COR-L47 (cell line): ENCODE results near the gene ITGB5.
"Not testable (repeated sequence)": the region's sequence is repeated elsewhere in the genome, so short reads cannot be mapped to it uniquely, and the experiment has no call there.

Experiments
- DNase-seq: peaks from one replicate; lab custom pipeline; 2025; lab: John Stamatoyannopoulos, UW

The ITGB5 gene

DNA sequence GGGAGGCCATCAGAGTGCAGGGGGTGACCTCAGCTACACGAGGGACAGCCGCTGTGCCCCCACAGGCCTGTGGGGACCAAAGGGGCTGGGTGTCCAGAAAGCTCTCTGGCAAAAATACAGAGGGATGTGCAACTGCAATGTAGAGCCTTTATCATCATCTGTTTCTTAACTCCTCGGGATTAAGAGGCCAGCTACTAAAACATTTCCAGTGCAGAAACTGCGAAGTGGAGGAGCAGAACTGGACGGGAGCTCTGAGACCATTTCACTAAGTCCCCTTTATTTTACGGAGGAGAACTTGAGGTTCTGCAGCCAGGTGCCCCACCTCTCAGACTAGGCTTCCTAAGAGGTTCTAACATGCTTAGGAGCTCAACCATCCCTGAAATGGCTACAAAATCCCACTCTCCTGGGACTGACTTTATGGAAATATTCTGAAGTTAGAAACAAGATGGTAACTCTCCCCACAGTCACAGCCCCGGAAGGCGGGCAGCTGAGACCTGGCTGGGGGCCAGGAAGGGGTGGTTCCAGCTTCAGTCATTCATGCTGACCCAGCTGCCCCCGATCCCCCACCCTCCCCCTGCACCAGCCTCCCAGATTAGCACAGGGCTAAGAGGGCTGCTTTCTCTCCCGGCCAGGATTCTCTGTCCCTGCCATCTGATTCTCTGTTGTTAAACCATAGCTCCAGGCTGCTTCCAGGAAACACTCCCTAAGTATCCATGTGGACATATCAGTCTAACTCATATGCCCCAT lies 116.7 kb downstream of the ITGB5 start:
- peak; percentile 19 for DNase-seq

- no peak for DNase-seq
Observed at GRCh38 chr3:124769462-124769861, 117.7 kb downstream of the ITGB5 start.

DNA sequence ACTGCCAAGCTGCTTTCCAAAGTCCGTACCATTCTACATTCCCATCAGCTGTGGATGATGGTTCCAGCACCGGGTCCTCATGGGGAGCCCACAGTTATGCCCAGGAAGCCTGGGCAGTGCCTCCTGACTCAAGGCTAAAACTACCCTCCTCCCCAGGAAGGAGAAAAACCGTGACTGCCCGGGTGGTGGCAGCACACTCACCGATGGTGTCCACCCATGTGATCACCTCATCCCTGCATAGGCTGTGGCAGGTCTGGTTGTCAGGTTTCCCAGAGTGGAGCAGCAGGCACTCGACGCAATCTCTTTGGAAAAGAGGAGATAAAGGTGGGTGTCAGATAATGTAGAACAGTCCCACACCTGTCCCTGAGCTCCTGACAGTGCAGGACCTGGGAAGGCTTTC lies 118.4 kb downstream of the ITGB5 start:
- DNase-seq = peak; percentile 69

DNA sequence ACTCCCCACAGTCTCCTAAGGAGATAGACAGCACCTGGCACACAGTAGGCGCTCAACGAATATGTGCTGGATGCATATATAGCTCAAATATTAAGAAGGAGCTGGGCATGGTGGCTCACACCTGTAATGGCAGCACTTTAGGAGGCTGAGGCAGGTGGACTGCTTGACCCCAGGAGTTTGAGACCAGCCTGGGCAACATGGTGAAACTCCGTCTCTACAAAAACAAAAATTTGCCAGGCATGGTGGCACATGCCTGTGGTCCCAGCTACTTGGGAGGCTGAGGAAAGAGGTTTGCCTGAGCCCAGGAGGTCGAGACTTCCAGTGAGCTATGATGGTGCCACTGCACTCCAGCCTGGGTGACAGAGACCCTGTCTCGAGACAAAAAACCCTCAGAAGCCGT lies 119.5 kb downstream of the ITGB5 start:
- DNase-seq = no peak

DNA sequence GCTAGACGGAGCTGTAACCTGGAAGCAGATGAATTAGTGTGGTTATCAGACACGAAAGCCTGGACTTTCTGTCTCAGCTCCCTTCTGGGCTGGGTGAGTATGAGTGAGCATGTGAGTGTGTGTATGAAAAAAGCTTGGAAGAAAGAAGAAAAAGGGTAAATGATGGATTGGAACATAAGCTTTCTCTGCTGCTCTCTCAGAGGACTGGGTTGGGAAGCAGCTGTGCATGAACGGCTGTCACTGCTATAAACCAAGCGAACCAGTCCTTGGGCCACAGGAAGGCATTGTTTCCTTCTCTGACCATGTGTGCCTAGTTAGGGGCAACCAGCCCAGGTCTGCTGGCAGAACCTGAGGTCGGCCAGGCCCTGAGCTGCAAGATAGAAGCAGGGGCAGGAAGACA lies 119.9 kb downstream of the ITGB5 start:
- no peak for DNase-seq

DNA sequence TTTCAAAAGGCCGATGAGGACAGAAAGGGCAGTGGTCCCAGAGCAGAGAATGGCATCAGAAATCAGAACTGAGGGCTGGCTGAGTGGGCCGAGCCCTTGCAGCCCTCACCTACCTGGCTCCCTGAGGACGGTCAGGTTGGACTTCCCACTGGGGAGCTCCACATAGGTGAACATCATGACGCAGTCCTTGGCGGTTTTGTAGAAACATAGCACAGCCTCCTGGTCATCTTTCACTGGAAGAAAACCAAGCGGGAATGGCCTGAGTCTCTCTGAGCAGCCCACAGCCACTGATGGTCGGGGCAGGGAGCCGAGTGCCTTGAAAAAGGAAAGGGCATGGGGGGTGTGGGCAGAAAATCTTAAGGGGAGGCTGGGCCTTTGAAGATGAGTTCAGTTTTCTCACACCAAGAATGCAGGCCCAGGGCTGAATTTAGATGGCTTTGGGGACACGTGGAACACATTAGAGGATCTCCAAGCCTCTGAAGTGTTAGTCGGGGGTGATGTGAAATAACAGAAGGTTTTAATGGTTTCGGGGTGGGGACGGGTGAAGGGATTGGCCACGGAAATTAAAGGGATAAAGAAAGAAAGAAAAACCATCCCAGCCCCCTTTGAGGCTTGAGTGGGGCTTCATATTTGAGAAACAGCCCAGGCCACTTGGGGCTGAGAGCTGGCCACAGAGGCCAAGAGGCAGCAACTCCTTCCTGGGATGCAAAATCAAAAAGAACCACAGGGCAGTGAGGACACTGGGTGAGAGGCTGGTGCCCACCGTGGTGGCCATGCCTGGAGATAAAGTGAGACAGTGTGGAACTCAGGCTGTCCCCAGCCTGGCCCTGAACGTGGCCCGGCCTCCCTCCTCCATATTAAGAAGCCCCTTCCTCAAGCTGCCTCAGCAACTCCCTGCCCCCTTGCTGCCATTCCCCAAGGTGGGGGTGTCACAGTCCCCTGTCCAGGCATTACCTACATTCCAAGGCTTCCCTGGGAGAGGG lies 120.8 kb downstream of the ITGB5 start:
- DNase-seq = no peak

DNA sequence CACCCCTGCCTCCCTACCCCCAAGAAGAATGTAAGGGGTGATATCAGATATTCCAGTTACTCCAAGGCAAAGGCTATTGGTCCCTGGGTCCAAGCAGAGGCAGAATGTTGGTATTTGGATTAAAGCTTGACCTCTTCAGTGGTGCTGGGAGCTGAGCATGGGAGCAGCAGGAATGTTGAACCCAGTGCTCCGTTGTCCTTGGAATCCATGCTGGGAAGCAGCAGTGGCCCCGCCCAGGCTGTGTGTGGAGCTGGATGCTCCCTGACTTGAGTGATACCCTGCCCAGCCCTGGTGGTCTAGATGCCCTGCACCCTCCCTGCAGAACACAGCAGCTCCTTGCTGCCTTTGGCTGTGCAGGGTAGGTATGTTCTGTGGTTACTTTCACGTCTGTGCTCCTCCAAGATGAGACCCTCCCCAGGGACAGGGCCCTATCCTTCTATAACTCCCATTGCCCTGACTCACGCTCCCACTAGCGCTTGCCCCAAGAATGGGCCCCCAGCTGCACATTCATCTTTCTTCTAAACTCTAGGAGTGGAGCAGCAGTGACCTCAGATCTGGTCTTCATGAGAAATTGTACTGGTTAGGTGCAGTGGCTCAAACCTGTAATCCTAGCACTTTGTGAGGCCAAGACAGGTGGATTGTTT lies 121.8 kb downstream of the ITGB5 start:
- DNase-seq = no peak

DNA sequence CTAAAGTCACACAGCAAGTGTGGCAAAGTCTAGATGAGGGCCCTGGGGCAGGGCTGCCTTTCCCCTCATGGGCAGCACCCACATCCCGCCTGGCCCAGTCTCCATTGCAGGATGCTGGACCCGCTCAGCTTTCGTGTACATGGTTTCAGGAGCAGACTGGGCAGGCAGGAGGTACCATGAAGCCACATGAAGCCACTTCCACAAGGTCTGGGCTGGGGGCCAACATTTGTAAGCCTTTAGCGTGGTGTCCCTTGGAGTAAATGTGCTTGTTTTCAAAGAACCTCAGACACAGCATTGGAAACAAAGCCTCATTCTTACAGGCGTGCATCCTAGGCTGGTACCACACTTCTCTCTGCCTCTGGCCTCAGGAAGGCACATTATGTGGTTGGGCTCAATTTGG lies 122.4 kb downstream of the ITGB5 start:
- peak; percentile 67 for DNase-seq

GRCh38 chr3:124763644-124764358 lies 123.4 kb downstream of the ITGB5 start:
- no peak for DNase-seq

DNA sequence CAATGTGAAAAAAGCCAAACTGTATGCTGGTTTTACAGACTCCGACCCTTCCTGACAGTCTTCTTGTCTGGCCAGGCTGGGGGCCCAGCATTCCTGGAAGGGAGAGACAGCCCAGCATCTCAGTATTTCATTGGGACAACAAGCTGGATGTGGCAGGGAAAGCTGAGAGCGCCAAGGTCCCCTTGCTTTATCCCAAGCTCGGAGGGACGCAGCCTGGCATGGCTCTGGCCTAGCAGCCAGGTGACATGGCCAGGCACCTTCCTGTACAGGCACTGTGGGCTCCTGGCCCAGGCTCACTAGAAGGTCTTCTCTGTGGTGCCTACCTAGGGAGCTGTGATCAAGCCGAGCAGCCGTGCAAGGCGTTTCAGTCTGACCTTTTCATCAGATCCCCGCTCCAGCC lies 124.0 kb downstream of the ITGB5 start:
- DNase-seq = no peak

DNA sequence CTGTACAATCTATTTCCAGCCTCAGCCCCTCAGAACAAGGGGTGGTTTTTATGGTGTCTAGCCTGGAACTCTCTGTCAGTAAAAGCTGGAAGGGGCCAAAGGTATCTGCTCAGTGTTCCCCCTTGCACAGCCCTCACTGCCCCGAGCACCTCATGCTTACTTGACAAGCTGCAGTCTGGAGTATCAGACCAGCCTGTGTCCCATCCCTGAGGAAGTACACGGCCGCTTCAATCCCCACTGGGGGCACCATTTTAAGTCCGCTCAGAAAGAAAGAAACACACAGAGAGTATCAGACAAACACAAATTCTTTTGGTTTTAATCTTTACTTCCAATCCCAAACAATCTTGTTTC lies 124.5 kb downstream of the ITGB5 start:
- DNase-seq = no peak

DNA sequence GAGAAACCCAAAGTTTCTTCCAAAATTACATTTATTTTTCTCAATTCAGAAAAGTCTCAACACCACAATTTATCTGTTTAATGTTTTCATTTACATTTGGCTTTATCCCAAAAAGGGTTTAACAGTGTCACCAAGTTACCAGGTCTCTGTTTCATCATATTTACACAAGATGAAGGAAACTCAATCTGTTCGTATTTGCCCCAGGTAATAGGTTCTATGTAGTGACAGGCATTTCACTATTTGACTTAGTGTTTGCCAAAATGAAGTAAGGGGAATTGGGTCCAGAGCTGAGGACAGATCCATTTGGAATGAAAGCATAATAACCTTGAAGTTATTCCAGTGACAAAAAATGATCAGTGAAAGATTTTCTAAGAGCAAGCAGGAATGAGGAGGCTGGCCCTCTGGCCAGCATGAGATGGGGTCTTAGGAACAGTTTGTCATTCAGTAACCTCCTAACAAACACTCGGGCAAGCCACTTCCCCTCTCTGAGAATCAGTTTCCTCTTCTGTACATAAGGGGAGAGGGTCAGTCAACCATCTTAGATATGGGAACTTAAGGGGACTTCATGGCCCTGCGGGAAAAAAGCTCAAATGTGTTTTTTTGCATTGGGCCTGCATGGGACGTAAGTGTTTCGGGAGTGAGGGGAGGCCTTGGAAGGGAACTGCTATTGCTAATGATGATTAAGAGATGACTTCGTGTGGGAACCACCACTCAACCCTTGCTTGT lies 125.1 kb downstream of the ITGB5 start:
- DNase-seq = no peak

GRCh38 chr3:124761250-124761796 lies 125.8 kb downstream of the ITGB5 start:
- DNase-seq = peak; percentile 80

DNA sequence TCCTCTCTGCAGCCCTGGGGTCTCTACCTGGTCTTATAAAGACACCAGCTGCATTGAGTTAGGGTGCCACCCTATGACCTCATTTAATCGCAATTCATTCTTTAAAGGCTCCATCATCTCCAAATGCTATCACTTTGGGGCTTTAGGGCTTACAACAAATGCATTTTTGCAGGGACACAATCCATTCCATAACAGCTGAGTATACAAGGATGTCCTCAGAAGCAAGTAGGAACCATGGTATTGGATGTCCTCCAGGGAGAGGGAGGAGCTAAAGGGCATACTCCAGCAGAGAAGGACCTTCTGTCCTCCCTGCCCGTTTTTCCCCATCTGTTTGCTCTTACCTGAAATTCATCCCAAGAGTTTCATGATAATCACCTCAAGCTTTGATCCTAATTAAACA lies 126.6 kb downstream of the ITGB5 start:
- DNase-seq = no peak

- DNase-seq = no peak
Observed at GRCh38 chr3:124759666-124760401, 127.3 kb downstream of the ITGB5 start.

DNA sequence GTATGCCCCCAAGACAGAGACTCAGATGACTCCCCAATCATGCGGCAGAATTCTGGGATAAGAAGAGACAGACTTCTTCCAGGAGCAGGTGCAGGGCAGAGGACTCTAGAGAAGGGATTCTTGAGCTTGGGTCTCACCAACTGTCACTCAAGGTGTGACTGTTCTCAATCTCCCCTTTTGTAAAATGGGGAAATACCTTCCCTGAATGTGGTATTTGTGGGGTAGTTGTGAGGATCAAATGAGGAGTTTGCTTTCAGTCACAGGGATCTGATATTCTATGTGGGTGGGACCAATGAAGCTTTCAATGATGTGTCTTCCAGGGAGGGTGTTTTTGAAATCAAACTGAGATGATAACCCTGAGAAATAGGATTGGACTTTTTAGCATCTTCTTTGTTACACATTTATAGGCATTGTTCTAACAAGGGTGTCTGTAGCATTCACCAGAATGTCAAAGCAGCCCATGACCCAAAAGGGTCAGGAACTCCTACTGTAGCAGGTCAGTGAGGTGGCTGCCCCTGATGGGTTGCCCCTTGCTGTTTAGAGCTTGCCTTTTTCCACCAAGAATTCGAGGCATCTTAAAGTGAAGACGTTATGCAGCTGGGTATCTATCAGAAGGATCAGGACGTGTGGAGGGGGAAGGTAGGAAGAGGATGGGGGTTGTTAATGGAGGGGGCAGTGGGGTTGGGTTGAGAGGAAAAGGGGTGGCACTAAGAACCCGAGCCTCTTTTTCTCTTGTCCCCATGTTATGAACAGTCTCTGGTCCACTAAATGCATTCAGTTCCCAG lies 128.1 kb downstream of the ITGB5 start:
- DNase-seq = no peak

GRCh38 chr3:124757926-124758325 lies 129.2 kb downstream of the ITGB5 start:
- DNase-seq = not testable (repeated sequence)

DNA sequence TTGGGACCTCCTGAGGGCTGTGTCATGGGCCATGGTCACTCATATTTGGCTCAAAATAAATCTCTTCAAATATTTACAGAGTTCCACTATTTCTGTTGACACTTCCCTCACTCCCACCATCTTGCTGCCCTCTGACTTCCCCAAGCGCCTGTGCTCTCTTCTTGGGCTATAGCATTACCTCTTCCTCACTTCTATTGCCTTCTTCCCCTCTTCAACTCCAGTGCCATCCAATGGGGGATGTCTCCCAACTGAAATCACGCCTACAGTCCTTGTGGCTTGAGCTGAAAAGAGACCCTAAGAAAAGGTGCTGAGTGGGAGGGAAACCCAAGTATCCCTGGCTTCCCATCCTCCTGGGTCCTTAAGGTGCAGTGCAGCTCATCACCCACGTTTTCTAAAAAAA lies 135.1 kb downstream of the ITGB5 start:
- DNase-seq = no peak

- no peak for DNase-seq
Observed at GRCh38 chr3:124751501-124751900, 135.7 kb downstream of the ITGB5 start.

- not testable (repeated sequence) for DNase-seq
Observed at GRCh38 chr3:124749877-124750276, 137.3 kb downstream of the ITGB5 start.
